ENCODE data around the gene ATP7A.

Gene ATP7A

GRCh38 chrX:77946571-77946970 lies 36.1 kb downstream of the ATP7A start:
- Histone ChIP-seq H3K4me3 (ENCODE audit: low read depth in 1 of 2, low read length in 1 of 2) (no peak overlapping the region), H3K27me3 (no peaks in the 10 kb centered on the region), H3K36me3 (no peaks in the 10 kb centered on the region), H3K27ac (no peak overlapping the region), H3K4me1 (ENCODE audit: control insufficient read depth in 1 of 2, insufficient read depth in 1 of 2, low read depth in 1 of 2, low read length in 1 of 2) (peaks cover 27 to 30% of the 10 kb centered on the region in 2 experiments), H3K9me3 (no peaks in the 10 kb centered on the region)
- TF ChIP-seq CTCF (IDR thresholded peaks at IDR 0.05): no peak

GRCh38 chrX:77949840-77950239 lies 39.3 kb downstream of the ATP7A start:
- Histone ChIP-seq H3K9me3 (no peaks in the 10 kb centered on the region), H3K27me3 (no peaks in the 10 kb centered on the region), H3K4me1 (ENCODE audit: control insufficient read depth in 1 of 2, insufficient read depth in 1 of 2, low read depth in 1 of 2, low read length in 1 of 2) (peaks cover 15 to 17% of the 10 kb centered on the region in 2 experiments), H3K36me3 (no peaks in the 10 kb centered on the region), H3K27ac (no peak overlapping the region), H3K4me3 (ENCODE audit: low read depth in 1 of 2, low read length in 1 of 2) (no peak overlapping the region)
- TF ChIP-seq CTCF (IDR thresholded peaks at IDR 0.05): no peak

GRCh38 chrX:77952173-77952572 lies 41.7 kb downstream of the ATP7A start:
- Histone ChIP-seq H3K9me3 (no peaks in the 10 kb centered on the region), H3K27me3 (no peaks in the 10 kb centered on the region), H3K4me1 (ENCODE audit: control insufficient read depth in 1 of 2, insufficient read depth in 1 of 2, low read depth in 1 of 2, low read length in 1 of 2) (peaks cover 13 to 17% of the 10 kb centered on the region in 2 experiments), H3K4me3 (ENCODE audit: low read depth in 1 of 2, low read length in 1 of 2) (no peak overlapping the region), H3K36me3 (no peaks in the 10 kb centered on the region), H3K27ac (no peak overlapping the region)
- no peak for TF ChIP-seq CTCF (IDR thresholded peaks at IDR 0.05)

DNA sequence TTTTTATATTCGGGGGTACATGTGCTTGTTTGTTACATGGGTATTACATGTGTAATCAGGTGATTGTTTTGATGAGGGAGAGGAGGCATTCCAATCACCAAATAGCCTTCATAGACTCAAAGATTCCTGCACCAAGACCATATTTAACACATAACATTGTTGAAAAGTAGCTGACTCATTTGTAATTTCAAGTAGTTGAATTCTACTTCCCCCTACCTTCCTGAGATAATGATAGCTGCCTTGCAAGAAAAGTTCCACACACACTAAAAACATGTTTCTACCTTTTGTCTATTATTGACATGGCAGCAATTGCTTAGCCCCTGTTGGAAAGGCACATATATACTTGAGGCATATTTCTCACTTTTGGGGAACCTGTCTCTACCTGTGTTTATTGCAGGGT lies 42.8 kb downstream of the ATP7A start:
- Histone ChIP-seq H3K4me3 (ENCODE audit: low read depth in 1 of 2, low read length in 1 of 2) (no peak overlapping the region), H3K36me3 (no peaks in the 10 kb centered on the region), H3K27me3 (no peaks in the 10 kb centered on the region), H3K9me3 (no peaks in the 10 kb centered on the region), H3K4me1 (ENCODE audit: control insufficient read depth in 1 of 2, insufficient read depth in 1 of 2, low read depth in 1 of 2, low read length in 1 of 2) (peaks cover 13 to 17% of the 10 kb centered on the region in 2 experiments), H3K27ac (peak overlapping the region; percentile 74)
- no peak for TF ChIP-seq CTCF (IDR thresholded peaks at IDR 0.05)

DNA sequence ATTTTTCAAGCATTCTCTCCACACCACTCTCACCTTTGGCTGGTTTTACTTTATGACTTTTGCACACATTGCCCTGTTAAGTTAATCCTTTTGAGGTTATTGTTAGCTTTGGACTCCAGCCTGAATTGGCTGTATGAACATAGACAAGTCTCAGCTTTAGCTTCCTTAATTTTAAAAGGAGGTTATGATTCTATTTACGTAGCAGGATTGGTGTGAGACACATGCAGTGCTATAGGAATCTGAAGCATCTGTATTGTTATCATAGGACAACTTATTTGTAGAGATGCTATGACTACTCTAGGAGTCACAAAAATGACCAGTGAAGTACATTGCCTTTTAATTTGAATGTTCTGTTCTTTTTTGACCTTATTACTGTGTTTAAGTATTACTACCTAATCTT lies 43.2 kb downstream of the ATP7A start:
- Histone ChIP-seq H3K4me3 (ENCODE audit: low read depth in 1 of 2, low read length in 1 of 2) (no peak overlapping the region), H3K36me3 (no peaks in the 10 kb centered on the region), H3K27ac (peak overlapping the region; percentile 74), H3K4me1 (ENCODE audit: control insufficient read depth in 1 of 2, insufficient read depth in 1 of 2, low read depth in 1 of 2, low read length in 1 of 2) (peaks cover 13 to 17% of the 10 kb centered on the region in 2 experiments), H3K9me3 (no peaks in the 10 kb centered on the region), H3K27me3 (no peaks in the 10 kb centered on the region)
- no peak for TF ChIP-seq CTCF (IDR thresholded peaks at IDR 0.05)

DNA sequence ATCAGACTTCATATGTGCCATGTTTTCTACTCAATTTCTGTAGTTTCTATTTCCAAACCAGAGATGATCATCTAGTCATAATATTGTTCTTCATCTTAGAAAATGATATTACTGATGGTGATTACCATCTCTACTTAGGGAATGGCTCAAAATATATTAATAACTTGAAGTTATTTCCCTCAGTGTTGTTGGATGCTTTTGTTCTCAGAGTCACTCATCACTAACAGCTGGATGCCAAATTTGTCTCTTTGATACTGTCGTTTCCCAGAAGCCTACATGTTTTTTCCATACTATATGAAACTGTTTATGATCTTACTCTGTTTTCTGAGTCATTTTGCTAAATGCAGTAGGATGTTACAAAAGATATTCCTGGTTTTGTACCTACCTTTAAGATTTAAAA lies 50.1 kb downstream of the ATP7A start:
- no peaks in the 10 kb centered on the region for H3K27me3 ChIP-seq
- no peak for TF ChIP-seq CTCF (IDR thresholded peaks at IDR 0.05)
- no peaks in the 10 kb centered on the region for H3K36me3 ChIP-seq
- H3K27ac ChIP-seq: no peak overlapping the region
- no peaks in the 10 kb centered on the region for H3K9me3 ChIP-seq
- peaks cover 7 to 8% of the 10 kb centered on the region in 2 experiments for H3K4me1 ChIP-seq (ENCODE audit: control insufficient read depth in 1 of 2, insufficient read depth in 1 of 2, low read depth in 1 of 2, low read length in 1 of 2)
- H3K4me3 ChIP-seq (ENCODE audit: low read depth in 1 of 2, low read length in 1 of 2): no peak overlapping the region
